ENCODE results near the gene DTX4. TPM values are rescaled to one million over a fixed set of nuclear protein-coding genes. Genes with fewer than 3 reads are reported as not detected.

The DTX4 gene
- total and polyA plus RNA-seq, 2 experiments from 2014 or later = 15.4 to 27.5 TPM

DNA sequence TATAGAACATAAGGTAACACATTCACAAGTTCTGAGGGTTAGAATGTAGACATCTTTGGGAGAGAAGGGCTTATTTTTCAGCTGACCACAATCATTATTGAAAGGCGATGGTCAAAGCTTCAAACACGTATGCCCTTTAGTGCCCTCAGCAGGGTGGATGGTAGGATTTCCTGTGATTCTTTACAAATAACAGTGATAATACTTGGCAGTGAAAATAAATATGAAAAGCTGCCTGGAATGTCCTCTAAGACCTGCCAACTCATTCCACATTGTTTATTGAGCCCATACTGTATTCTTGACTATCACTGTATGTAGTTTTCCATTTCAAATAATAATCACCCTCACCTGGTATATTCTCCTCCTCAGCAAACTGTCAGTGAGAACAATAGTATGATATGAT is 54.5 kb downstream of the DTX4 start:
- no peak overlapping the region for H3K4me3 ChIP-seq
- H2AFZ ChIP-seq = no peak overlapping the region
- no peaks in the 10 kb centered on the region for H3K9me2 ChIP-seq (replicated peaks; ENCODE audit: insufficient read depth)
- no peak for TF ChIP-seq EZH2phosphoT487 (IDR thresholded peaks at IDR 0.05; ENCODE audit: low read depth, severe bottlenecking, unreplicated experiment)
- TF ChIP-seq EZH2 (IDR thresholded peaks at IDR 0.05; ENCODE audit: borderline replicate concordance) = no peak
- TF ChIP-seq, protein P1, sequence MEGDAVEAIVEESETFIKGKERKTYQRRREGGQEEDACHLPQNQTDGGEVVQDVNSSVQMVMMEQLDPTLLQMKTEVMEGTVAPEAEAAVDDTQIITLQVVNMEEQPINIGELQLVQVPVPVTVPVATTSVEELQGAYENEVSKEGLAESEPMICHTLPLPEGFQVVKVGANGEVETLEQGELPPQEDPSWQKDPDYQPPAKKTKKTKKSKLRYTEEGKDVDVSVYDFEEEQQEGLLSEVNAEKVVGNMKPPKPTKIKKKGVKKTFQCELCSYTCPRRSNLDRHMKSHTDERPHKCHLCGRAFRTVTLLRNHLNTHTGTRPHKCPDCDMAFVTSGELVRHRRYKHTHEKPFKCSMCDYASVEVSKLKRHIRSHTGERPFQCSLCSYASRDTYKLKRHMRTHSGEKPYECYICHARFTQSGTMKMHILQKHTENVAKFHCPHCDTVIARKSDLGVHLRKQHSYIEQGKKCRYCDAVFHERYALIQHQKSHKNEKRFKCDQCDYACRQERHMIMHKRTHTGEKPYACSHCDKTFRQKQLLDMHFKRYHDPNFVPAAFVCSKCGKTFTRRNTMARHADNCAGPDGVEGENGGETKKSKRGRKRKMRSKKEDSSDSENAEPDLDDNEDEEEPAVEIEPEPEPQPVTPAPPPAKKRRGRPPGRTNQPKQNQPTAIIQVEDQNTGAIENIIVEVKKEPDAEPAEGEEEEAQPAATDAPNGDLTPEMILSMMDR (IDR thresholded peaks at IDR 0.05; ENCODE audit: poor library complexity) = no peak
- no peaks in the 10 kb centered on the region for H3K9me3 ChIP-seq (ENCODE audit: low read depth)
- WGBS (ENCODE audit: low lambda C conversion rate, missing lambda C conversion rate) = 84% methylated on average over 2 of the region's 2 CpGs
- H3K4me2 ChIP-seq = no peak overlapping the region
- DNase-seq (ENCODE audit: low spot score) = no peak
- H3K27me3 ChIP-seq = no peaks in the 10 kb centered on the region
- H3K36me3 ChIP-seq (replicated peaks; ENCODE audit: insufficient read depth, low read depth) = no peaks in the 10 kb centered on the region
- H3K79me2 ChIP-seq = no peaks in the 10 kb centered on the region
- H4K20me1 ChIP-seq (ENCODE audit: insufficient read depth, poor library complexity, severe bottlenecking) = no peaks in the 10 kb centered on the region
- no peaks in the 10 kb centered on the region for H3K4me1 ChIP-seq (ENCODE audit: insufficient read depth)
- no peak overlapping the region for H3K27ac ChIP-seq

DNA sequence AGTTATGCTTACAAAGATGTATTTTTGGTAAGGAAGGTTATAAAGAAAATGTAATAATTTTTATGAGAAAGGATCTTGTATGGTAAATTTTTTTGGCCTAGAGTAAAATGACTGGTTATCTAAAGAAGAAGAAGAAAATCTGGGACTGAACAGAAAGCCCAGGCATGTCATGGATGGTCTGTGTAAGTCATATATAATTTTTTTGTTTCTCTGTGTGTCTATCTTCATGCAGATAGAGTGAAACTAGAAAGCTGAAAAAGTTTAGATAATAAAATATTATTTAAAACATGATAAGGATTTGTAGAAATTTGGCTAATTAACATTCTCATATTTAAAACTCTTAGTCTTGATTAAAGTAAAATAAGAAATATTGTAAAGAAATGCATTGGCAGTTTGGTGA is 68.4 kb downstream of the DTX4 start:
- Histone ChIP-seq H2AFZ (no peak overlapping the region), H3K36me3 (replicated peaks; ENCODE audit: insufficient read depth, low read depth) (no peaks in the 10 kb centered on the region), H3K4me2 (no peak overlapping the region), H3K9me2 (replicated peaks; ENCODE audit: insufficient read depth) (no peaks in the 10 kb centered on the region), H3K27me3 (no peaks in the 10 kb centered on the region), H3K79me2 (no peaks in the 10 kb centered on the region), H3K4me1 (ENCODE audit: insufficient read depth) (no peaks in the 10 kb centered on the region), H3K4me3 (no peak overlapping the region), H4K20me1 (ENCODE audit: insufficient read depth, poor library complexity, severe bottlenecking) (no peaks in the 10 kb centered on the region), H3K27ac (no peak overlapping the region), H3K9me3 (ENCODE audit: low read depth) (no peaks in the 10 kb centered on the region)
- TF ChIP-seq, protein P1 (IDR thresholded peaks at IDR 0.05; ENCODE audit: poor library complexity) = no peak
- TF ChIP-seq EZH2phosphoT487 (IDR thresholded peaks at IDR 0.05; ENCODE audit: low read depth, severe bottlenecking, unreplicated experiment) (no peak), EZH2 (IDR thresholded peaks at IDR 0.05; ENCODE audit: borderline replicate concordance) (no peak)
- DNase-seq (ENCODE audit: low spot score) = no peak

DNA sequence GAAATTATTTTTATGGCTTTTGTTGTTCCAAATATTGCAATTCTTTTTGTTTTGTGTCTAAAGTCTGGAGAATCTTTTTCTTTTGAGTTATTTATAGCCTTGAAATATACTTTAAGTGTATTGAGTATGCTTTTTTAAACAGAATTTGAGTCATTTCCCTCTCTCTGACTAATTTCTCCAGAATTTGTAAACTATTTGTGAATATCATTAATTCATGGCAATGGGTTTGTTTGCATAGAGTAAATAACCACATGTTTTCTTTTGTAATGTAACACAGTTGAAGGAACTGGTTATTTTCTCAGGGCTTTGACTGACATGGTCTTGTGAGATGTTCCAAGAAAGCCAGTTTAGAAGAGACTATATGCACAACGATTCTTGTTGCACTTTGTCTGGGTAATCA is 71.7 kb downstream of the DTX4 start:
- DNase-seq (ENCODE audit: low spot score) = no peak
- Histone ChIP-seq H3K36me3 (replicated peaks; ENCODE audit: insufficient read depth, low read depth) (no peaks in the 10 kb centered on the region), H3K4me2 (no peak overlapping the region), H3K9me3 (ENCODE audit: low read depth) (no peaks in the 10 kb centered on the region), H3K4me1 (ENCODE audit: insufficient read depth) (no peaks in the 10 kb centered on the region), H3K9me2 (replicated peaks; ENCODE audit: insufficient read depth) (no peaks in the 10 kb centered on the region), H2AFZ (no peak overlapping the region), H3K27me3 (no peaks in the 10 kb centered on the region), H4K20me1 (ENCODE audit: insufficient read depth, poor library complexity, severe bottlenecking) (no peaks in the 10 kb centered on the region), H3K4me3 (no peak overlapping the region), H3K27ac (no peak overlapping the region), H3K79me2 (no peaks in the 10 kb centered on the region)
- no peak for TF ChIP-seq EZH2 (IDR thresholded peaks at IDR 0.05; ENCODE audit: borderline replicate concordance)
- TF ChIP-seq, protein P1 (IDR thresholded peaks at IDR 0.05; ENCODE audit: poor library complexity) = no peak
- no peak for TF ChIP-seq EZH2phosphoT487 (IDR thresholded peaks at IDR 0.05; ENCODE audit: low read depth, severe bottlenecking, unreplicated experiment)
- 88% methylated on average over 1 of the region's 1 CpG for WGBS (ENCODE audit: low lambda C conversion rate, missing lambda C conversion rate)
